Esophagus muscularis mucosa (tissue), 4 donors: Measurements from ENCODE around the gene PUSL1. TPM values are rescaled to one million over a fixed set of nuclear protein-coding genes. Genes with fewer than 3 reads are reported as not detected.

ENCODE experiments used
- DNase-seq: peaks from one replicate; pipeline ENCODE4 v3.0.0-alpha.2; 2017; ENCODE audit errors: extremely low spot score
- H3K27ac ChIP-seq, 4 donors: fragments of 200-600 bp; sonication (generic); replicated peaks in 1 of 4; 1 replicate in 3 of 4; 2 replicates in 1 of 4; pipeline ENCODE4 v1.5.1; 2016 to 2019; ENCODE audit warnings: mild to moderate bottlenecking in 1 of 4
- H3K27me3 ChIP-seq, 4 donors: fragments of 200-600 bp; sonication (generic); one replicate each; pipeline versions ENCODE4 v1.5.1 to v1.6.0; 2016 to 2019
- H3K36me3 ChIP-seq, 4 donors: fragments of 200-600 bp; sonication (generic); one replicate each; pipeline ENCODE4 v1.5.1; 2016 to 2019
- H3K4me1 ChIP-seq, 4 donors: fragments of 200-600 bp; sonication (generic); one replicate each; pipeline ENCODE4 v1.5.1; 2016 to 2019
- H3K4me3 ChIP-seq, 4 donors: fragments of 200-600 bp; sonication (generic); 1 replicate in 2 of 4; 2 replicates in 2 of 4; pipeline ENCODE4 v1.5.1; 2016 to 2019; ENCODE audit warnings: mild to moderate bottlenecking in 4 of 4, moderate library complexity in 1 of 4
- H3K9me3 ChIP-seq, 4 donors: fragments of 200-600 bp; sonication (generic); 1 replicate in 3 of 4; 2 replicates in 1 of 4; pipeline ENCODE4 v1.5.1; 2016 to 2019
- CTCF ChIP-seq, 3 experiments: fragments of 200-600 bp in 2 of 3; fragments of 450-650 bp in 1 of 3; sonication (generic) in 2 of 3; IDR thresholded peaks; one replicate each; pipeline ENCODE4 v1.5.1; 2017 to 2019; ENCODE audit warnings: antibody characterized with exemption in 3 of 3, mild to moderate bottlenecking in 2 of 3, moderate library complexity in 1 of 3
- EP300 ChIP-seq: sonication (generic); formaldehyde crosslinking; IDR thresholded peaks from one replicate; pipeline ENCODE4 v1.6.1; 2017; ENCODE audit warnings: antibody characterized with exemption
- POLR2A ChIP-seq: fragments of 450-650 bp; IDR thresholded peaks from one replicate; pipeline ENCODE4 v1.6.1; 2017; ENCODE audit warnings: antibody characterized with exemption, moderate library complexity, mild to moderate bottlenecking, low read depth
- POLR2AphosphoS5 ChIP-seq, 2 donors: sonication (generic); formaldehyde crosslinking; IDR thresholded peaks; one replicate each; pipeline ENCODE4 v1.6.1; 2017; ENCODE audit warnings: antibody characterized with exemption in 2 of 2
- WGBS: methylation state at CpG from one replicate; pipeline ENCODE4 v1.1.5; 2018; 5-methylcytosine and 5-hydroxymethylcytosine counted together
- intact Hi-C: fragments of 100-400 bp; cut with DNase I; formaldehyde crosslinking; loops from one replicate; pipeline ENCODE4 v1.15.1; 2023
- total RNA-seq, 4 donors: library from RNA; depleted of rRNA; stranded (reverse); fragments of >200 nt; gene quantifications; one replicate each; pipeline versions ENCODE4 v1.1.0 to v1.2.1, GENCODE V29; 2016

PUSL1 gene
- total RNA-seq, 4 donors from 2014 or later, result 10.3 to 24.7 (median 21.7) TPM

GRCh38 chr1:1349256-1350012, 41.0 kb downstream of the PUSL1 start, which contains the start of gene DVL1:
Gene DVL1, minus strand, starts transcription at chr1:1349418. Its CDS starts 353 bp downstream, at chr1:1349065.
- no peaks in the 10 kb centered on the region for H3K9me3 ChIP-seq
- peaks cover 0 to 18% (median 11%) of the 10 kb centered on the region in 4 donors for H3K27me3 ChIP-seq
- TF ChIP-seq POLR2A (no peak), EP300 (no peak), CTCF (IDR thresholded peaks at IDR 0.05) (peak; percentile 49 to 65 (median 54)), POLR2AphosphoS5 (IDR thresholded peaks at IDR 0.05) (peak; percentile 4 to 22)
- peaks cover 65 to 76% (median 74%) of the 10 kb centered on the region in 4 donors for H3K4me1 ChIP-seq
- peak within 1 kb of the TSS; percentile 89 to 92 (median 90) for H3K27ac ChIP-seq
- H3K4me3 ChIP-seq, result peak within 1 kb of the TSS; percentile 68 to 93 (median 82)
- WGBS, result 0% methylated on average over 11 of the region's 122 CpGs
- peaks cover 0 to 19% (median 5%) of the 10 kb centered on the region in 4 donors for H3K36me3 ChIP-seq
- intact Hi-C loops, result loop anchor here (2.0 kb wide), 1 partner anchor 23 kb away; no protein-coding TSS in a partner anchor
- DNase-seq, result no peak

- H3K4me1 ChIP-seq, result peaks cover 59 to 76% (median 74%) of the 10 kb centered on the region in 4 donors
- peak overlapping the region; percentile 50 to 73 (median 60) for H3K27ac ChIP-seq
- H3K36me3 ChIP-seq, result peaks cover 0 to 25% (median 7%) of the 10 kb centered on the region in 4 donors
- intact Hi-C loops, result no loop called here
- H3K27me3 ChIP-seq, result peaks cover 0 to 41% (median 24%) of the 10 kb centered on the region in 4 donors
- DNase-seq, result no peak
- WGBS, result 56% methylated on average over 12 of the region's 29 CpGs
- TF ChIP-seq POLR2A (no peak), CTCF (IDR thresholded peaks at IDR 0.05) (no peak), EP300 (no peak), POLR2AphosphoS5 (IDR thresholded peaks at IDR 0.05) (peak; percentile 20 to 24)
- H3K4me3 ChIP-seq, result peak overlapping the region in 2 of 4 donors; percentile 5 to 33
- no peaks in the 10 kb centered on the region for H3K9me3 ChIP-seq
Observed at GRCh38 chr1:1351511-1352427, 43.4 kb downstream of the PUSL1 start.

- 28% methylated on average over 5 of the region's 5 CpGs for WGBS
- intact Hi-C loops, result no loop called here
Observed at GRCh38 chr1:1352786-1353388, 44.5 kb downstream of the PUSL1 start.

More at GRCh38 chr1:1352786-1353388, 44.5 kb downstream of the PUSL1 start:
- DNase-seq, result no peak
- peaks cover 49 to 76% (median 70%) of the 10 kb centered on the region in 4 donors for H3K4me1 ChIP-seq
- H3K9me3 ChIP-seq, result no peaks in the 10 kb centered on the region
- no peak for TF ChIP-seq POLR2A
- TF ChIP-seq EP300, result no peak
- no peak for TF ChIP-seq POLR2AphosphoS5 (IDR thresholded peaks at IDR 0.05)
- TF ChIP-seq CTCF (IDR thresholded peaks at IDR 0.05), result no peak
- peaks cover 0 to 25% (median 7%) of the 10 kb centered on the region in 4 donors for H3K36me3 ChIP-seq
- no peak overlapping the region for H3K4me3 ChIP-seq
- H3K27me3 ChIP-seq, result peaks cover 0 to 53% (median 26%) of the 10 kb centered on the region in 4 donors
- peak overlapping the region; percentile 32 to 73 (median 60) for H3K27ac ChIP-seq
